A673 (cell line): Measurements from ENCODE around the gene CDH4.

Source experiments
- CTCF ChIP-seq: fragments of 300-800, 200-600 bp; sonication (generic); conservative IDR thresholded peaks from 2 replicates; pipeline ENCODE4 v1.5.1; 2017; ENCODE audit warnings: low read depth, mild to moderate bottlenecking, antibody characterized with exemption, low read length, moderate library complexity, mixed read lengths
- EZH2 ChIP-seq: fragments of 200-600 bp; sonication (generic); IDR thresholded peaks from 2 replicates; pipeline ENCODE4 v1.6.1; 2017; ENCODE audit warnings: borderline replicate concordance, low read depth, mild to moderate bottlenecking, mixed read lengths, antibody characterized with exemption, low read length; ENCODE audit not compliant: poor library complexity, severe bottlenecking

- no peak for TF ChIP-seq CTCF
- TF ChIP-seq EZH2, result no peak
Observed at GRCh38 chr20:61810738-61811135, 558.7 kb downstream of the CDH4 start.
